ENCODE data around the gene TRIM74. TPM values are rescaled to one million over a fixed set of nuclear protein-coding genes. Genes with fewer than 3 reads are reported as not detected.

TRIM74 gene
- total RNA-seq, 1 experiment from 2014 or later = not detected

Other genes starting within 250 kb of the TRIM74 start
- gene TYW1B, start 141.3 kb downstream of the TRIM74 start, total RNA-seq (2014; rRNA removed; shearing (Covaris generic)) = 1.2 and 1.3 TPM in 2 replicates
- 6.7 and 6.9 TPM in 2 replicates for gene POM121, start 44.4 kb downstream of the TRIM74 start, total RNA-seq (2014; rRNA removed; shearing (Covaris generic))
- not detected in 2 replicates for gene SPDYE8, start 60.3 kb upstream of the TRIM74 start, total RNA-seq (2014; rRNA removed; shearing (Covaris generic))
- not detected in 2 replicates for gene SPDYE11, start 88.4 kb upstream of the TRIM74 start, total RNA-seq (2014; rRNA removed; shearing (Covaris generic))
- not detected in 2 replicates for gene SPDYE9, start 116.6 kb upstream of the TRIM74 start, total RNA-seq (2014; rRNA removed; shearing (Covaris generic))